G401 (cell line): ENCODE results near the gene GOLGA8R. TPM values are rescaled to one million over a fixed set of nuclear protein-coding genes. Genes with fewer than 3 reads are reported as not detected.
"Not testable (repeated sequence)": the region's sequence is repeated elsewhere in the genome, so short reads cannot be mapped to it uniquely, and the experiment has no call there.

Source experiments
- DNase-seq: peaks from one replicate; pipeline ENCODE4 v3.0.0-alpha.2; 2015; ENCODE audit warnings: low spot score
- in situ Hi-C: cut with HindIII; loops from 2 replicates; pipeline ENCODE4 v1.10.0; 2016; ENCODE audit warnings: low sequenced_read_pairs, mixed read lengths
- total RNA-seq: library from RNA; depleted of rRNA; stranded (reverse); fragments of >200 nt; shearing (Covaris generic); gene quantifications from 2 replicates; pipeline ENCODE4 v1.2.3, GENCODE V29; 2014; rRNA removed

The GOLGA8R gene
- total RNA-seq, 1 experiment from 2014 or later = not detected

DNA sequence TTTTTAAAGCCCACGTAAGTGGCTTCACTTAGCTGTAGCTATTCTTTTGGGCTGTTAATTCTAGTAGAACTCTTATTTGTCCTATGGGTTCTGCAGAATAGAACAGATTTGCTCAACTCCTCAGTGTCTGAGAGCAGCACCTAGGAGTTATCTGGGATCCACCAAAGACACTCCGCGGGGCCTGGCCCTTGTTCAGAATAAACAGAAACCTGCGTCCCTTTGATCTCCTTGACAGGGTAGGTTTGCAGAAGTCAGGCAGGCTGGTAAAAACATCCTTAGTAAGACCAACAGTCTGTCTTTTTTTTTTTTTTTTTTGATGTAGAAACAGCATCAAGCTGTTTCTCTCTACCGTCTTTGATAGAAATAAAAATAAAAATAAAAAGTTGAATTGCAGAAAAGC, 52.7 kb downstream of the GOLGA8R start:
- DNase-seq, in situ Hi-C loops: not testable (repeated sequence)

DNA sequence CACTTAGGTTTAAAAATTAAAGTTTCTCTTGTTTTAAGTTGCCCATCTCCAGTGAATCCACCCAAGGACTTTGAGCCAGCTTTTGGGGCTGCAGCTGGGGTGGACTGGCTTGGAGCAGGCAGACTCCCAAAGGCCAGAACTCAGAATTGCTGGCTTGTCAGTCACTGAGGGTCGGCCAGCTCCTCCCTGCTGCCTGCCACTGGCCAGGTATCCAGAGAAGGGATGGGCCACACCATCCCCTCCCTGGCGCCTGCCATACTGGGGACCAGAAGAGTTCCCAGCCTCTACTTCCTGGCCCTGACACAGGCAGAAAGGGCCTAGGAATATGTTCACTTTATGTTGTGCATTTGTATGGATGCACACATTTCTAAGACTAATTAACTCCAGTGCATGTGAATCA, 53.1 kb downstream of the GOLGA8R start:
- in situ Hi-C loops, DNase-seq: not testable (repeated sequence)

DNA sequence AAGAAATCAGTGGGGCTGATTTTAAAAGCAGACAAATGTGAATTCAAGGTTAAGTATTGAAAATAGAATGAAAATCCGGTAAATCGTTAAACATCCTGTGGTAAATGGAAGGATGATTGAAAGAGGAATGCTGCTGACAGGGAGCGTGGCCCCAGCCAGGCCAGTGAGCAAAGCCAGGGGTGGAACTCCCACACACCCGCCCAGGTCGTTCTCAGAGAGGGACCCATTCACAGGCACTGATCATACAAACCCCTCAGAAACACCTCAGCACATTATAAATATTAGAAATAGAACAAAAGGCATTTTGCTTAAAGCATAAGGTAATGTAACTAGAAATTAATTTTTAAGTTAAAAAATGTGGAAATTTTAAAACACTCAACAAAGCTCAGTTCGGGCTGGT, 59.0 kb downstream of the GOLGA8R start:
- DNase-seq, in situ Hi-C loops: not testable (repeated sequence)

Other genes with a start within 250 kb of the GOLGA8R start
- gene CHRFAM7A, start 20.7 kb downstream of the GOLGA8R start, total RNA-seq = 0.74 TPM in 1 of 2 replicates, not detected in the other
- gene GOLGA8Q, start 137.8 kb upstream of the GOLGA8R start, total RNA-seq = not detected in 2 replicates
- gene GOLGA8H, start 189.8 kb upstream of the GOLGA8R start, total RNA-seq = not detected in 2 replicates